Kidney (tissue), 14 donors: ENCODE measurements around the gene INVS. TPM values are rescaled to one million over a fixed set of nuclear protein-coding genes. Genes with fewer than 3 reads are reported as not detected.

ENCODE experiments used
- DNase-seq, 5 donors: peaks; one replicate each; pipeline ENCODE4 v3.0.0-alpha.2; 2013 to 2020
- FAIRE-seq: peaks from 2 replicates; lab custom pipeline; 2012; peaks lifted over from hg19 to GRCh38; lab: Jason Lieb, UNC
- H3K27ac ChIP-seq, 2 donors: one replicate each; pipeline ENCODE4 v1.7.0; 2013; ENCODE audit warnings: low read depth in 2 of 2, low read length in 2 of 2, inconsistent platforms in 1 of 2
- H3K27me3 ChIP-seq: one replicate; pipeline ENCODE4 v1.7.1; 2013; ENCODE audit warnings: low read length, inconsistent platforms; ENCODE audit not compliant: control insufficient read depth, insufficient read depth
- H3K36me3 ChIP-seq, 3 donors: one replicate each; pipeline versions ENCODE4 v1.7.0 to v1.7.1; 2013; ENCODE audit warnings: low read length in 3 of 3, control low read depth in 1 of 3, inconsistent platforms in 1 of 3; ENCODE audit not compliant: insufficient read depth in 3 of 3, control insufficient read depth in 2 of 3
- H3K4me1 ChIP-seq, 3 donors: one replicate each; pipeline versions ENCODE4 v1.7.0 to v1.7.1; 2013; ENCODE audit warnings: low read length in 3 of 3, inconsistent platforms in 1 of 3, low read depth in 1 of 3; ENCODE audit not compliant: control insufficient read depth in 2 of 3, insufficient read depth in 2 of 3
- H3K4me3 ChIP-seq, 3 donors: one replicate each; pipeline versions ENCODE4 v1.7.0 to v1.8.1; 2013; ENCODE audit warnings: low read length in 3 of 3, control low read depth in 1 of 3, inconsistent platforms in 1 of 3
- H3K9ac ChIP-seq, 3 donors: one replicate each; pipeline versions ENCODE4 v1.7.0 to v1.7.1; 2013; ENCODE audit warnings: low read length in 3 of 3, control low read depth in 1 of 3, inconsistent platforms in 1 of 3
- H3K9me3 ChIP-seq, 3 donors: one replicate each; pipeline versions ENCODE4 v1.7.0 to v1.7.1; 2013; ENCODE audit warnings: low read length in 3 of 3, control low read depth in 1 of 3, inconsistent platforms in 1 of 3; ENCODE audit not compliant: control insufficient read depth in 2 of 3, insufficient read depth in 1 of 3
- CTCF ChIP-seq: IDR thresholded peaks from 3 replicates; pipeline ENCODE4 v1.5.1; 2012; ENCODE audit warnings: mild to moderate bottlenecking, moderate library complexity, borderline replicate concordance; ENCODE audit not compliant: insufficient read depth; ENCODE audit errors: extremely low read depth
- intact Hi-C: fragments of 100-400 bp; cut with DNase I; formaldehyde crosslinking; loops from one replicate; pipeline ENCODE4 v1.11.1; 2022
- polyA plus RNA-seq: library from polyadenylated mRNA; stranded (reverse); fragments of 350-450 nt; fragmentation: Illumina TruSeq; extraction: RNeasy Lipid Tissue Mini Kit (QIAGEN cat#74804); gene quantifications from one replicate; pipeline ENCODE4 v1.2.3, GENCODE V29; 2014; ENCODE audit warnings: low read depth, low replicate concordance; ENCODE audit not compliant: insufficient read depth
- total RNA-seq: library from RNA; stranded (reverse); fragmentation: NEBNext Ultra II Directional; extraction: Animal tissue kit (Norgen Biotek cat#: 25700); gene quantifications from one replicate; pipeline ENCODE4 v1.2.1, GENCODE V29; 2021
- donor health status: control.
- donor health status: control.
- donor health status: control.
- donor health status: control.
- donor health status: control.
- donor health status: DM: yes; HTN: yes; CAD: no.
- donor health status: Normal renal cell carcinoma (clear cell type).

The INVS gene
- total and polyA plus RNA-seq, 2 donors from 2014 or later = 7.1 to 19.7 TPM

GRCh38 chr9:100206899-100207298, 107.9 kb downstream of the INVS start:
- intact Hi-C loops = no loop called here
- Histone ChIP-seq H3K9me3 (no peaks in the 10 kb centered on the region), H3K9ac (no peak overlapping the region), H3K27ac (no peak overlapping the region), H3K36me3 (no peaks in the 10 kb centered on the region), H3K4me3 (no peak overlapping the region), H3K4me1 (no peaks in the 10 kb centered on the region), H3K27me3 (no peaks in the 10 kb centered on the region)
- peak; percentile 11 for FAIRE-seq
- TF ChIP-seq CTCF = no peak
- peak in 1 of 5 donors; percentile 10 for DNase-seq

- no peak overlapping the region for H3K27ac ChIP-seq
- DNase-seq = no peak
- no peaks in the 10 kb centered on the region for H3K27me3 ChIP-seq
- H3K9me3 ChIP-seq = no peaks in the 10 kb centered on the region
- H3K36me3 ChIP-seq = no peaks in the 10 kb centered on the region
- TF ChIP-seq CTCF = no peak
- no peak for FAIRE-seq
- intact Hi-C loops = no loop called here
- H3K9ac ChIP-seq = no peak overlapping the region
- no peak overlapping the region for H3K4me3 ChIP-seq
- H3K4me1 ChIP-seq = no peaks in the 10 kb centered on the region
These were observed 109.6 kb downstream of the INVS start for GRCh38 chr9:100208673-100209072.

GRCh38 chr9:100211476-100211875, 112.4 kb downstream of the INVS start:
- FAIRE-seq (no peak), DNase-seq (no peak)
- Histone ChIP-seq H3K4me1 (no peaks in the 10 kb centered on the region), H3K27me3 (no peaks in the 10 kb centered on the region), H3K27ac (no peak overlapping the region), H3K4me3 (no peak overlapping the region), H3K9me3 (no peaks in the 10 kb centered on the region), H3K9ac (no peak overlapping the region), H3K36me3 (peaks cover 0 to 3% (median 0%) of the 10 kb centered on the region in 3 donors)
- intact Hi-C loops = no loop called here
- TF ChIP-seq CTCF = no peak

GRCh38 chr9:100213730-100214477, 114.9 kb downstream of the INVS start:
- FAIRE-seq = no peak
- no peak for DNase-seq
- Histone ChIP-seq H3K36me3 (peaks cover 0 to 3% (median 0%) of the 10 kb centered on the region in 3 donors), H3K9ac (no peak overlapping the region), H3K4me1 (no peaks in the 10 kb centered on the region), H3K4me3 (no peak overlapping the region), H3K9me3 (no peaks in the 10 kb centered on the region), H3K27me3 (no peaks in the 10 kb centered on the region), H3K27ac (no peak overlapping the region)
- intact Hi-C loops = no loop called here
- no peak for TF ChIP-seq CTCF
